Calu3 (cell line): ENCODE measurements around the gene PRSS56. TPM values are rescaled to one million over a fixed set of nuclear protein-coding genes. Genes with fewer than 3 reads are reported as not detected.

ENCODE experiments used
- BruUV-seq: library from RNA; stranded (reverse); fragments of 400-500 nt; replicated peaks from 2 replicates; lab custom pipeline; 2021; lab: Mats Ljungman, UMichigan
- CTCF ChIA-PET: fragments of 300-600 bp; sonication (Branson Sonifier 250); formaldehyde crosslinking; loops from one replicate; lab custom pipeline; 2022; ENCODE audit warnings: antibody characterized with exemption; lab: Charles Lee
- DNase-seq: peaks from one replicate; pipeline ENCODE4 v3.0.0; 2022
- H3K27ac Mint-ChIP-seq: one replicate; pipeline ENCODE4 v1.8.0; 2022; ENCODE audit warnings: mixed read lengths; ENCODE audit not compliant: unreplicated experiment
- H3K27me3 Mint-ChIP-seq: one replicate; pipeline ENCODE4 v1.8.0; 2022; ENCODE audit warnings: mixed read lengths; ENCODE audit not compliant: unreplicated experiment
- H3K36me3 Mint-ChIP-seq: one replicate; pipeline ENCODE4 v1.8.0; 2022; ENCODE audit warnings: mild to moderate bottlenecking, moderate library complexity, mixed read lengths; ENCODE audit not compliant: insufficient read depth, unreplicated experiment
- H3K4me1 Mint-ChIP-seq: one replicate; pipeline ENCODE4 v1.8.0; 2022; ENCODE audit warnings: mild to moderate bottlenecking, low read depth, mixed read lengths; ENCODE audit not compliant: unreplicated experiment
- H3K4me3 Mint-ChIP-seq: one replicate; pipeline ENCODE4 v1.8.0; 2022; ENCODE audit warnings: mild to moderate bottlenecking, low read depth, moderate library complexity, mixed read lengths; ENCODE audit not compliant: unreplicated experiment
- H3K9me3 Mint-ChIP-seq: one replicate; pipeline ENCODE4 v1.8.0; 2022; ENCODE audit warnings: low read depth, mixed read lengths; ENCODE audit not compliant: unreplicated experiment
- intact Hi-C: fragments of 100-400 bp; cut with micrococcal nuclease; formaldehyde crosslinking; loops from one replicate; pipeline ENCODE4 v1.10.0; 2022; ENCODE audit not compliant: unreplicated experiment
- total RNA-seq: library from RNA; stranded (reverse); gene quantifications from 2 replicates; pipeline ENCODE4 v1.2.3, GENCODE V29; 2022
- TF ChIP-seq, protein P1 (sequence below): fragments of 200-600 bp; IDR thresholded peaks from one replicate; pipeline ENCODE4 v1.8.0; 2022; ENCODE audit warnings: antibody characterized with exemption; ENCODE audit not compliant: unreplicated experiment

The PRSS56 gene
- total RNA-seq, 1 experiment from 2014 or later: not detected

DNA sequence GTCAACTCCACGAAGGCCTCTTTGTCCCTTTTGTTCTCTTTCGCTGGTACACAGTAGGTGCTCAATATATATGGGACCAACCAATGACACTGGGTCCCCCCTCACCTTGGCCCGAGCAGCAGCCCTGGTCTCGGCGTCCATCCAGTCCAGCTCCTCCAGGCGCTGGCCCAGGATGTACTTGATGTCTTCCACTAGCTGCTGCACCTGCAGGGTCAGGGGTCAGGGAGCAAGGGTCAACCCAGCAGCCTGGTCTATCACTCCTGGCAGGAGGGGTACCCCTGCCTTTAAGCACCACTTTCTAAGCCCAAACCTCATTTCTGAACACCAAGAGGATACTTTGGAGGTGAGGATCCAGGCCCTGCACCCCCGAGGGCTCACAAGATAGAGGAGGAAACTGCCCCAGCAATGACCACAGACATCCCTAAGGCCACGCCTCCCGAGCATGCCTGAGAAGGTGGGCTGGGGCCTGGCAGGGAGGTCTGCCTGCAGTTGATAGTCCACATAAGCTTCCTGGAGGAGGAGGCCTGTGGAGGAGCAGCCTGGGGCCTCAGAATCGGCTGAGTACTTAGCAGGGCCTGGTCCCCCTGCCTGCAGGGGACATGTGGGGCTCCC is 36.8 kb upstream of the PRSS56 start:
- Mint-ChIP-seq H3K4me3 (no peak overlapping the region), H3K36me3 (no peaks in the 10 kb centered on the region), H3K4me1 (no peaks in the 10 kb centered on the region), H3K27me3 (peaks cover 75% of the 10 kb centered on the region), H3K9me3 (no peaks in the 10 kb centered on the region), H3K27ac (no peak overlapping the region)
- TF ChIP-seq, protein P1, sequence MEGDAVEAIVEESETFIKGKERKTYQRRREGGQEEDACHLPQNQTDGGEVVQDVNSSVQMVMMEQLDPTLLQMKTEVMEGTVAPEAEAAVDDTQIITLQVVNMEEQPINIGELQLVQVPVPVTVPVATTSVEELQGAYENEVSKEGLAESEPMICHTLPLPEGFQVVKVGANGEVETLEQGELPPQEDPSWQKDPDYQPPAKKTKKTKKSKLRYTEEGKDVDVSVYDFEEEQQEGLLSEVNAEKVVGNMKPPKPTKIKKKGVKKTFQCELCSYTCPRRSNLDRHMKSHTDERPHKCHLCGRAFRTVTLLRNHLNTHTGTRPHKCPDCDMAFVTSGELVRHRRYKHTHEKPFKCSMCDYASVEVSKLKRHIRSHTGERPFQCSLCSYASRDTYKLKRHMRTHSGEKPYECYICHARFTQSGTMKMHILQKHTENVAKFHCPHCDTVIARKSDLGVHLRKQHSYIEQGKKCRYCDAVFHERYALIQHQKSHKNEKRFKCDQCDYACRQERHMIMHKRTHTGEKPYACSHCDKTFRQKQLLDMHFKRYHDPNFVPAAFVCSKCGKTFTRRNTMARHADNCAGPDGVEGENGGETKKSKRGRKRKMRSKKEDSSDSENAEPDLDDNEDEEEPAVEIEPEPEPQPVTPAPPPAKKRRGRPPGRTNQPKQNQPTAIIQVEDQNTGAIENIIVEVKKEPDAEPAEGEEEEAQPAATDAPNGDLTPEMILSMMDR: no peak
- no peak for DNase-seq
- CTCF ChIA-PET: no interaction called here
- no TSS peak for BruUV-seq
- intact Hi-C loops: no loop called here

DNA sequence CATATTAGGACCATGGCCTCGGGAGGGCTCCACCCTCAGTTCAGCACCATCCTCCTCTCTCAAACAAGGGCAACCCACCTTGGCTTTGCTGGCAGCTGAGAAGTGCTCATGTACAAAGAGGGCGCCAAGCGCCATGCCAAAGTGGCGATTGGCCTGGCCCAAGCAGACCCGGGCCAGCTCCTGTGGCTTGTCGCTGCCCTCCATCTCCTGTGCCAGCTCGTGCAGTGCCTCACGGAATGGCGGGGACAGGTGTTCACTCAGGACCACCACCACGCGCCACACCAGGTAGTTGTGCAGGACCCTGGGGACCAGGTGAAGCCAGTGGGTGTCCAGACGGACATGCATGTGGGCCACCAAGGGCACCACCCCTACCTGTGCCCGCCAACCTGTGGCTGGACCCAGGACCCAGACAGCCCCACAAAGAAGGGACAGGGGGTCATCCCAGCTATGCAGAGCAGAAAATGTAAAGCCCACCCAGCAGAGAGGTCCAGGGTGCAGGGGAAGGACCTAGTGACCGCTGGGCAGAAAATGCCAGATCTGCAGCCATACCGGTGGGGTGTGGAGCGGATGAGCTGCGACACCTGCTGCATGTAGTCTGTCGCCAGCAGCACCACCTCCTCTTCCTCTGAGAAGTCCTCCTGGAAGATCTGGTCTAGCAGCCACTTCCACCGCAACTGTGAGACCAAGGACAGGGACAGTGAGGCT is 36.1 kb upstream of the PRSS56 start:
- Mint-ChIP-seq H3K27me3 (peaks cover 75% of the 10 kb centered on the region), H3K27ac (no peak overlapping the region), H3K9me3 (no peaks in the 10 kb centered on the region), H3K36me3 (no peaks in the 10 kb centered on the region), H3K4me1 (no peaks in the 10 kb centered on the region), H3K4me3 (no peak overlapping the region)
- CTCF ChIA-PET: no interaction called here
- DNase-seq: no peak
- TF ChIP-seq, protein P1: no peak
- intact Hi-C loops: no loop called here
- BruUV-seq: no TSS peak

DNA sequence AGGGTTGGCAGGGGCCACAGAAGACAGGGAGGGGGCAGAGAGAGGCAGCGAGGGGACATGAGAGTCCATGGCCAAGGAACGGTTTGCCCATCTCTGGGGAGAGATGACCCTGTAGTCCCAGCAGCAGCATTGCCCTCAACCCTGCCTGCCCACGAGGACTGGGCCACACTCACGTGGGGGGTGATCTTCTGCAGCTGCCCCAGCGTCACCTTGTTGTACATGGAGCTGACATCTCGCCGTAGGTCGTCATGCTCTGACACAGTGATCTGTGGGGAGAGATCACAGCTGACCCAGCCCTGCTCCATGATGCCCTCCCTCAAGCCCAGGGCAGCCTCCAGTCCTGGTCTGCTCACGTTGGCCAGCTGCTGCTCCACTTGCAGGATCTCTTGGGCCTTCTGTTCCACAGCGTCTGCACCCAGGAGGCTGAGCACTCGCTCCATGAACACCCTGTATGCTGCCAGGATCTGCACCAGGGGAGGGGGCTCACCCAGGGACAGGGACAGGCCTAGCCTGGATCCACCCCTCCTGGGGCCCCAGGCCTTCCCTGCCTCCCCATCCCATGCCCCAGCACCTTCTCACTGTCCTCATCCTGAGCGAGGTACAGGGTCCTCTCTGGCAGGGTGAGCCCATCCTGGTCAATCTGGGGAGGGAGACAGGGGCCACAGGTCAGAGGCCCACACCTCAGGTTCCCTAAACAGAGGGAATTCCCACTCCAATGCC is 35.4 kb upstream of the PRSS56 start:
- Mint-ChIP-seq H3K4me1 (no peaks in the 10 kb centered on the region), H3K9me3 (no peaks in the 10 kb centered on the region), H3K27me3 (peaks cover 75% of the 10 kb centered on the region), H3K27ac (no peak overlapping the region), H3K4me3 (no peak overlapping the region), H3K36me3 (no peaks in the 10 kb centered on the region)
- intact Hi-C loops: no loop called here
- no peak for DNase-seq
- TF ChIP-seq, protein P1: no peak
- BruUV-seq: no TSS peak
- CTCF ChIA-PET: no interaction called here

DNA sequence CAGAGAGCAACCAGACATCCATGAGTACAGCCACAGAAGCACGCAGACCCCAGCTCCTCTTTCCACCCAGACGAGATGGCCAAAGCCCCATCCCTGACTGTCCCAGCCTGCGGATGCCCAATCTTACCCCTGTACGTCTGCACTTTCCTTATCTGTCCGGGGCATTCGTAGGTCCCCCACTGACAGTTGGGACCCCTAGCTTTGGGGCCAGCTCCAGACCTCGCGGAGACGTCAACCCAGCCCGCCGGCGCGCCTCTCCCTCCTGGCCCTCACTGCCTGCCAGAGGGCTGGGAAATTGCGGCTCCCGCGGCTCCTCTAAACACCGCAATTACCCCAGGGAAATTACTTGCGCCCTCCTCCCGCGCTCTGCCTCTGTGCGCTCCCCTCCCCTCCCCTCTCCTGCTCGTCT is 34.8 kb upstream of the PRSS56 start:
- Mint-ChIP-seq H3K9me3 (no peaks in the 10 kb centered on the region), H3K4me1 (no peaks in the 10 kb centered on the region), H3K36me3 (no peaks in the 10 kb centered on the region), H3K27me3 (peaks cover 75% of the 10 kb centered on the region), H3K4me3 (no peak overlapping the region), H3K27ac (no peak overlapping the region)
- CTCF ChIA-PET: no interaction called here
- BruUV-seq: no TSS peak
- DNase-seq: no peak
- TF ChIP-seq, protein P1: no peak
- intact Hi-C loops: no loop called here
